Karpas-422 (cell line): Measurements from ENCODE around the gene ALOX5. TPM values are rescaled to one million over a fixed set of nuclear protein-coding genes. Genes with fewer than 3 reads are reported as not detected.

Experiments
- DNase-seq: peaks from one replicate; pipeline ENCODE4 v3.0.0-alpha.2; 2015
- H2AFZ ChIP-seq: fragments of 200-600 bp; sonication (generic); 2 replicates; pipeline ENCODE4 v1.6.1; 2014; ENCODE audit warnings: antibody characterized with exemption, low read length, mixed read lengths
- H3K27ac ChIP-seq: fragments of 200-600 bp; sonication (generic); 2 replicates; pipeline ENCODE4 v1.5.1; 2014; ENCODE audit warnings: mild to moderate bottlenecking, low read length, moderate library complexity
- H3K27me3 ChIP-seq: fragments of 200-600 bp; sonication (generic); 2 replicates; pipeline ENCODE4 v1.6.1; 2014; ENCODE audit warnings: low read length, mixed read lengths
- H3K36me3 ChIP-seq: fragments of 200-600 bp; sonication (generic); 2 replicates; pipeline ENCODE4 v1.6.1; 2014; ENCODE audit warnings: low read length, mixed read lengths; ENCODE audit not compliant: insufficient read depth
- H3K4me1 ChIP-seq: fragments of 200-600 bp; sonication (generic); 2 replicates; pipeline ENCODE4 v1.6.1; 2014; ENCODE audit warnings: mild to moderate bottlenecking, low read length, mixed read lengths
- H3K4me2 ChIP-seq: fragments of 200-600 bp; sonication (generic); 2 replicates; pipeline ENCODE4 v1.6.1; 2014; ENCODE audit warnings: low read length, low read depth, mild to moderate bottlenecking; ENCODE audit not compliant: poor library complexity, severe bottlenecking
- H3K4me3 ChIP-seq: fragments of 200-600 bp; sonication (generic); 2 replicates; pipeline ENCODE4 v1.5.1; 2014; ENCODE audit warnings: mild to moderate bottlenecking, antibody characterized with exemption, low read length, mixed read lengths
- H3K79me2 ChIP-seq: fragments of 200-600 bp; sonication (generic); 2 replicates; pipeline ENCODE4 v1.6.1; 2014; ENCODE audit warnings: mild to moderate bottlenecking, low read length, mixed read lengths
- H3K9ac ChIP-seq: fragments of 200-600 bp; sonication (generic); 2 replicates; pipeline ENCODE4 v1.6.0; 2014; ENCODE audit warnings: low read length
- H3K9me2 ChIP-seq: fragments of 200-600 bp; sonication (generic), shearing (Covaris generic); replicated peaks from 2 replicates; pipeline ENCODE4 v1.6.0; 2014; ENCODE audit warnings: mild to moderate bottlenecking, low read length, moderate library complexity; ENCODE audit not compliant: insufficient read depth
- H3K9me3 ChIP-seq: fragments of 300-700, 200-600 bp; sonication (generic); 2 replicates; pipeline ENCODE4 v1.6.1; 2014; ENCODE audit warnings: low read length, mixed read lengths
- H4K20me1 ChIP-seq: fragments of 200-600 bp; sonication (generic); 2 replicates; pipeline ENCODE4 v1.6.1; 2014; ENCODE audit warnings: mild to moderate bottlenecking, antibody characterized with exemption, low read length, low read depth; ENCODE audit not compliant: insufficient read depth
- total RNA-seq: library from RNA; depleted of rRNA; stranded (reverse); fragments of >200 nt; shearing (Covaris generic); gene quantifications from 2 replicates; pipeline ENCODE4 v1.2.3, GENCODE V29; 2014; ENCODE audit warnings: low replicate concordance

ALOX5 gene
- total RNA-seq, 1 experiment from 2014 or later: 480 TPM

GRCh38 chr10:45456822-45457221 is 82.8 kb downstream of the ALOX5 start:
- no peak overlapping the region for H3K9ac ChIP-seq
- H3K79me2 ChIP-seq: peaks cover 5% of the 10 kb centered on the region; the same call in 1 of the 2 replicates
- H2AFZ ChIP-seq: no peak overlapping the region
- DNase-seq: no peak
- H3K36me3 ChIP-seq: 0 out of 2 replicates have a peak, but pooled peaks cover 4% of the 10 kb centered on the region
- no peak overlapping the region for H3K4me3 ChIP-seq
- H3K9me3 ChIP-seq: no peaks in the 10 kb centered on the region
- no peaks in the 10 kb centered on the region for H4K20me1 ChIP-seq
- H3K27me3 ChIP-seq: no peaks in the 10 kb centered on the region
- H3K9me2 ChIP-seq: no peaks in the 10 kb centered on the region
- H3K4me1 ChIP-seq: peaks cover 53% of the 10 kb centered on the region
- H3K4me2 ChIP-seq: no peak overlapping the region
- H3K27ac ChIP-seq: no peak overlapping the region

GRCh38 chr10:45457487-45457886 is 83.5 kb downstream of the ALOX5 start:
- Histone ChIP-seq H3K9me2 (no peaks in the 10 kb centered on the region), H3K4me2 (no peak overlapping the region), H3K27ac (no peak overlapping the region), H3K9ac (no peak overlapping the region), H4K20me1 (no peaks in the 10 kb centered on the region), H3K9me3 (no peaks in the 10 kb centered on the region), H3K4me1 (peaks cover 55% of the 10 kb centered on the region), H3K36me3 (0 out of 2 replicates have a peak, but pooled peaks cover 4% of the 10 kb centered on the region), H2AFZ (no peak overlapping the region), H3K79me2 (peaks cover 8% of the 10 kb centered on the region; the same call in 1 of the 2 replicates), H3K4me3 (no peak overlapping the region), H3K27me3 (no peaks in the 10 kb centered on the region)
- no peak for DNase-seq

- Histone ChIP-seq H4K20me1 (no peaks in the 10 kb centered on the region), H3K27me3 (no peaks in the 10 kb centered on the region), H3K9me3 (no peaks in the 10 kb centered on the region), H3K79me2 (peaks cover 31% of the 10 kb centered on the region), H3K9ac (peak overlapping the region; percentile 66), H3K36me3 (0 out of 2 replicates have a peak, but pooled peaks cover 4% of the 10 kb centered on the region), H3K9me2 (no peaks in the 10 kb centered on the region), H3K4me1 (peaks cover 56% of the 10 kb centered on the region), H2AFZ (no peak overlapping the region), H3K4me3 (peak overlapping the region; percentile 55; the same call in 1 of the 2 replicates), H3K4me2 (peak overlapping the region; percentile 80), H3K27ac (peak overlapping the region; percentile 94)
- DNase-seq: no peak
Observed at GRCh38 chr10:45460235-45460878, 86.3 kb downstream of the ALOX5 start.

- Histone ChIP-seq H3K4me3 (peak overlapping the region; percentile 55), H2AFZ (no peak overlapping the region), H3K9me3 (no peaks in the 10 kb centered on the region), H4K20me1 (no peaks in the 10 kb centered on the region), H3K9me2 (no peaks in the 10 kb centered on the region), H3K27ac (peak overlapping the region; percentile 94), H3K4me2 (peak overlapping the region; percentile 80), H3K27me3 (no peaks in the 10 kb centered on the region), H3K4me1 (peaks cover 62% of the 10 kb centered on the region), H3K9ac (peak overlapping the region; percentile 66), H3K79me2 (peaks cover 38% of the 10 kb centered on the region), H3K36me3 (0 out of 2 replicates have a peak, but pooled peaks cover 4% of the 10 kb centered on the region)
- DNase-seq: peak; percentile 76
Observed at GRCh38 chr10:45461034-45461433, 87.0 kb downstream of the ALOX5 start.

GRCh38 chr10:45463244-45464116 is 89.5 kb downstream of the ALOX5 start:
- Histone ChIP-seq H3K9me2 (no peaks in the 10 kb centered on the region), H3K4me3 (peak overlapping the region; percentile 55; the same call in 1 of the 2 replicates), H3K9ac (peak overlapping the region; percentile 66), H3K4me1 (peaks cover 74% of the 10 kb centered on the region), H3K79me2 (peaks cover 60% of the 10 kb centered on the region), H3K4me2 (peak overlapping the region; percentile 80), H3K9me3 (no peaks in the 10 kb centered on the region), H3K27me3 (no peaks in the 10 kb centered on the region), H3K27ac (peak overlapping the region; percentile 94), H4K20me1 (no peaks in the 10 kb centered on the region), H2AFZ (no peak overlapping the region), H3K36me3 (0 out of 2 replicates have a peak, but pooled peaks cover 4% of the 10 kb centered on the region)
- DNase-seq: no peak

- H3K4me2 ChIP-seq: peak overlapping the region; percentile 80
Observed at GRCh38 chr10:45464958-45465567, 91.0 kb downstream of the ALOX5 start.

GRCh38 chr10:45466784-45467183 is 92.8 kb downstream of the ALOX5 start:
- Histone ChIP-seq H3K4me1 (peaks cover 63% of the 10 kb centered on the region), H3K79me2 (peaks cover 83% of the 10 kb centered on the region), H3K4me2 (no peak overlapping the region), H3K27ac (peak overlapping the region; percentile 22; the same call in 1 of the 2 replicates), H2AFZ (no peak overlapping the region), H3K27me3 (no peaks in the 10 kb centered on the region), H3K4me3 (no peak overlapping the region), H3K9me3 (no peaks in the 10 kb centered on the region), H4K20me1 (no peaks in the 10 kb centered on the region), H3K36me3 (no peaks in the 10 kb centered on the region), H3K9me2 (no peaks in the 10 kb centered on the region), H3K9ac (no peak overlapping the region)
- no peak for DNase-seq

More at GRCh38 chr10:45464958-45465567, 91.0 kb downstream of the ALOX5 start:
- H3K4me3 ChIP-seq: no peak overlapping the region; the same call in 1 of the 2 replicates
- peak; percentile 94 for DNase-seq
- no peaks in the 10 kb centered on the region for H3K9me3 ChIP-seq
- peaks cover 75% of the 10 kb centered on the region for H3K4me1 ChIP-seq
- peaks cover 71% of the 10 kb centered on the region for H3K79me2 ChIP-seq
- peak overlapping the region; percentile 94 for H3K27ac ChIP-seq
- no peaks in the 10 kb centered on the region for H3K9me2 ChIP-seq
- H3K9ac ChIP-seq: peak overlapping the region; percentile 66
- H3K27me3 ChIP-seq: no peaks in the 10 kb centered on the region
- no peaks in the 10 kb centered on the region for H4K20me1 ChIP-seq
- H3K36me3 ChIP-seq: no peaks in the 10 kb centered on the region
- no peak overlapping the region for H2AFZ ChIP-seq
